ENCODE measurements around the gene MRPS22.

- TF ChIP-seq CTCF (IDR thresholded peaks at IDR 0.05) (no peak), POLR2AphosphoS5 (IDR thresholded peaks at IDR 0.05) (no peak)
Observed at GRCh38 chr3:139319428-139320402, 24.1 kb upstream of the MRPS22 start.

All from stomach (tissue), 4 donors.